Measurements from ENCODE around the gene GPC5.

DNA sequence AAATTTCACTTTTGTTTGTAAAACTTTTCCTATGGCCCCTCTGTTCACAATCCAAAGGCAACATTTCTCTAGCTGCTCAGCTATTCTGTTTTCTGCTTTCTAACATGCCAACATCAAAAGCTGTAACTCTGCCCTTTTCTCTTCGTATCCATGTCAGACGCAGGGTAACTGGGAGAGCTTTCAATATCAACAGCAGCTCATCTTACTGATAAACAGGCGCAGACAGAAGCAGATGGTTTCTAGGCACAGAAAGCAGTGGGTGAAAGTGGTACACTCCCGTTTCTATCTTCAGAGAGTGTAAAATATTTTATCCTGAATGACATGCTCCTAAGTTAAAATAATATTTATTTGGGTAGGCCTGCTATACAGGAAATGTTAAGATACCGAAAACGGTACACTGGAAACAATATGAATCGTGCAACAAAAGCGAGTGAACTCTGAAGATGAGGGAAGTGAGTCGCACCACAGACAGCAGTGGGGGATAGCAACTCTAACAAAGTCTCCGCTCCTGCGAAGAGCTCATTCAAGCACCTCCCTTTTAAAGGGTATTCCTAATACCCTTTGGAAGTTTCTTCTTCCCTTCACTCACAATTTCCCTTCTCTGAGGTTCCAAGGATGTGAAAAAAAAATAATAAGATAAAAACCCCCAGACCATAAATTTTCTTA is 798.3 kb downstream of the GPC5 start:
- TF ChIP-seq ZNF274 (IDR thresholded peaks at IDR 0.05; ENCODE audit: low read depth, low read length) (no peak), YY1 (IDR thresholded peaks at IDR 0.05; ENCODE audit: insufficient read depth, insufficient read length) (no peak), SUZ12 (IDR thresholded peaks at IDR 0.05; ENCODE audit: extremely low read depth, insufficient read depth, insufficient read length) (no peak)
